Skin epidermis (tissue), 12 donors: Measurements from ENCODE around the gene ADCY4.
A peak's percentile ranks its signal among the peaks of the same experiment; 100 is the strongest.
"Not testable (repeated sequence)": the region's sequence is repeated elsewhere in the genome, so short reads cannot be mapped to it uniquely, and the experiment has no call there.

Experiments used
- H3K27ac ChIP-seq, 21 experiments: fragments of 200-600 bp; sonication (generic) in 11 of 21; one replicate each; pipeline ENCODE4 v1.5.0; 2020; ENCODE audit warnings: mild to moderate bottlenecking in 3 of 21, inconsistent platforms in 2 of 21, moderate library complexity in 2 of 21
- H3K4me3 ChIP-seq, 7 experiments: fragments of 200-600 bp; sonication (generic) in 2 of 7; one replicate each; pipeline ENCODE4 v1.5.0; 2020; ENCODE audit warnings: inconsistent platforms in 2 of 7, mild to moderate bottlenecking in 2 of 7, moderate library complexity in 1 of 7

The ADCY4 gene

GRCh38 chr14:24334431-24335291 is at the start of gene ADCY4:
Gene ADCY4 (minus strand): TSS chr14:24335071. CDS start chr14:24334652, 419 bp downstream.
- Histone ChIP-seq H3K4me3 (peak within 1 kb of the TSS; percentile 24 to 43 (median 39)), H3K27ac (peak within 1 kb of the TSS; percentile 20 to 87 (median 70))

- H3K4me3 ChIP-seq: no peak overlapping the region
- no peak overlapping the region for H3K27ac ChIP-seq
These were observed 49.3 kb upstream of the ADCY4 start for GRCh38 chr14:24384169-24384568.

- H3K4me3 ChIP-seq: no peak overlapping the region
- H3K27ac ChIP-seq: peak overlapping the region in 2 of 21 experiments; percentile 3 to 6
These were observed 47.1 kb upstream of the ADCY4 start for GRCh38 chr14:24382064-24382371.

- no peak overlapping the region for H3K4me3 ChIP-seq
- peak overlapping the region in 1 of 21 experiments; percentile 6 for H3K27ac ChIP-seq
These were observed 46.6 kb upstream of the ADCY4 start for GRCh38 chr14:24381363-24382063.

- H3K27ac ChIP-seq: no peak overlapping the region
- H3K4me3 ChIP-seq: no peak overlapping the region
These were observed 45.2 kb upstream of the ADCY4 start for GRCh38 chr14:24379907-24380730.

GRCh38 chr14:24378981-24379906 is 44.4 kb upstream of the ADCY4 start:
- H3K27ac ChIP-seq: peak overlapping the region in 2 of 21 experiments; percentile 23 to 43
- no peak overlapping the region for H3K4me3 ChIP-seq

- Histone ChIP-seq H3K27ac (peak overlapping the region in 2 of 21 experiments; percentile 23 to 30), H3K4me3 (no peak overlapping the region)
These were observed 43.5 kb upstream of the ADCY4 start for GRCh38 chr14:24378327-24378726.

- H3K4me3 ChIP-seq: no peak overlapping the region
- H3K27ac ChIP-seq: peak overlapping the region in 2 of 21 experiments; percentile 23 to 30
These were observed 42.8 kb upstream of the ADCY4 start for GRCh38 chr14:24377657-24378056.

GRCh38 chr14:24377126-24377525 is 42.3 kb upstream of the ADCY4 start:
- Histone ChIP-seq H3K4me3 (no peak overlapping the region), H3K27ac (peak overlapping the region in 1 of 21 experiments; percentile 30)

GRCh38 chr14:24376448-24377070 is 41.7 kb upstream of the ADCY4 start:
- Histone ChIP-seq H3K4me3 (no peak overlapping the region), H3K27ac (no peak overlapping the region)

- H3K27ac ChIP-seq: no peak overlapping the region
- no peak overlapping the region for H3K4me3 ChIP-seq
These were observed 38.0 kb upstream of the ADCY4 start for GRCh38 chr14:24372701-24373416.

- H3K27ac ChIP-seq: peak overlapping the region in 1 of 21 experiments; percentile 11
- not testable (repeated sequence) for H3K4me3 ChIP-seq
These were observed 36.7 kb upstream of the ADCY4 start for GRCh38 chr14:24371605-24372004.

GRCh38 chr14:24370748-24371147 is 35.9 kb upstream of the ADCY4 start:
- Histone ChIP-seq H3K27ac (no peak overlapping the region), H3K4me3 (no peak overlapping the region)

- H3K27ac ChIP-seq: peak overlapping the region in 11 of 21 experiments; percentile 9 to 98 (median 56)
- H3K4me3 ChIP-seq: peak overlapping the region in 2 of 7 experiments; percentile 43 to 52
These were observed 35.2 kb upstream of the ADCY4 start for GRCh38 chr14:24369907-24370687.

- H3K4me3 ChIP-seq: peak overlapping the region in 6 of 7 experiments; percentile 34 to 52 (median 42)
- peak overlapping the region in 17 of 21 experiments; percentile 29 to 98 (median 88) for H3K27ac ChIP-seq
These were observed 34.6 kb upstream of the ADCY4 start for GRCh38 chr14:24369463-24369862.

GRCh38 chr14:24368562-24369252 is 33.8 kb upstream of the ADCY4 start:
- H3K4me3 ChIP-seq: peak overlapping the region; percentile 34 to 52 (median 41)
- H3K27ac ChIP-seq: peak overlapping the region in 20 of 21 experiments; percentile 62 to 98 (median 86)
